Smooth muscle cell of bladder (primary cell): ENCODE results near the gene FCRL6. TPM values are rescaled to one million over a fixed set of nuclear protein-coding genes. Genes with fewer than 3 reads are reported as not detected.

Experiments
- total RNA-seq: library from RNA; depleted of rRNA; stranded (reverse); fragments of >200 nt; gene quantifications from 2 replicates; pipeline ENCODE4 v1.2.3, GENCODE V29; 2014

Gene FCRL6
- not detected in 2 replicates for total RNA-seq

GRCh38 chr1:159802111-159802510, at the start of gene FCRL6:
Gene FCRL6 (plus strand): TSS chr1:159802360. CDS start chr1:159802425, 65 bp downstream.

GRCh38 chr1:159780583-159781582, 21.3 kb upstream of the FCRL6 start, which contains the start of gene DUSP23:
Gene DUSP23 (plus strand): TSS chr1:159780962. CDS start chr1:159781101, 139 bp downstream.

GRCh38 chr1:159826441-159827101, 24.4 kb downstream of the FCRL6 start, which contains the start of gene SLAMF8:
Gene SLAMF8 (plus strand): TSS chr1:159826873. CDS start chr1:159826899, 26 bp downstream.

DNA sequence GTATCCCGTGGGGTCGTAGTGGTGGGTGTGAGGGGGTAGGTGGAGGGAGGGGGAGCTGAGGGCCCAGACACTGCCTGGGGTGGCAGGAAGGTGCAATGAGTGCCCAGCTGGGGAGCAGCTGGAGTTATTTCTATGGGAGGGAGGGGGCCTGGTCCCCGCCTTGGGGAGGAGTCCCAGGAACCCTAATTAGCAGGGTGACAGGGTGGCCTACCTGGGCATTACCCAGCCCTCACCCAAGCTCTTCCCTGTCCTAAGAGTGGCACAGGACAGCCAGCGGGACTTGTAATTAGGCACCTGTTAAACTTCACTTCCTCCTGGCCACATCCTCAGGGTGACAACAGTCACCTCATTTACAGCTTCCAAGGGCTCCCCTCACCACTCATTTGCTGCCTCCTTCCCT, 60.4 kb downstream of the FCRL6 start, which contains the start of gene VSIG8:
Gene VSIG8 (minus strand): TSS at position 101 of the 400 bp plus-strand sequence. CDS start 136 bp downstream, outside the sequence.

Other genes with a start within 250 kb of the FCRL6 start
- gene APCS, start 214.5 kb upstream of the FCRL6 start, total RNA-seq: not detected in 2 replicates
- gene CRP, start 87.8 kb upstream of the FCRL6 start, total RNA-seq: not detected in 2 replicates
- 10.5 and 12.0 TPM in 2 replicates for gene DUSP23, start 21.4 kb upstream of the FCRL6 start, total RNA-seq
- not detected in 2 replicates for gene SLAMF8, start 24.5 kb downstream of the FCRL6 start, total RNA-seq
- not detected in 2 replicates for gene VSIG8, start 60.3 kb downstream of the FCRL6 start, total RNA-seq
- gene CFAP45, start 97.8 kb downstream of the FCRL6 start, total RNA-seq: 0.46 and 0.85 TPM in 2 replicates
- 134 and 204 TPM in 2 replicates for gene TAGLN2, start 123.1 kb downstream of the FCRL6 start, total RNA-seq
- gene IGSF9, start 143.3 kb downstream of the FCRL6 start, total RNA-seq: under 0.01 TPM in 1 of 2 replicates, not detected in the other
- gene SLAMF9, start 151.9 kb downstream of the FCRL6 start, total RNA-seq: 0.28 and 0.46 TPM in 2 replicates
- gene PIGM, start 229.6 kb downstream of the FCRL6 start, total RNA-seq: 3.3 and 3.7 TPM in 2 replicates